ENCODE measurements around the gene RNU11. TPM values are rescaled to one million over a fixed set of nuclear protein-coding genes. Genes with fewer than 3 reads are reported as not detected.
A peak's percentile ranks its signal among the peaks of the same experiment; 100 is the strongest.
"Not testable (repeated sequence)": the region's sequence is repeated elsewhere in the genome, so short reads cannot be mapped to it uniquely, and the experiment has no call there.

The RNU11 gene
- total RNA-seq, 1 experiment from 2014 or later: not detected

GRCh38 chr1:28644494-28644893 lies 3.9 kb upstream of the RNU11 start:
- DNase-seq: no peak
- no peak overlapping the region for H3K18ac ChIP-seq (ENCODE audit: insufficient read length, low read depth, low read length)
- Mint-ChIP-seq H3K4me1 (peaks cover 18 to 32% of the 10 kb centered on the region in 2 experiments), H3K27ac (peak overlapping the region in 1 of 3 experiments; percentile 25; a peak in 1 of 7 replicates), H3K36me3 (ENCODE audit: insufficient read depth in 1 of 3, low read depth in 3 of 3) (peaks cover 0 to 4% (median 0%) of the 10 kb centered on the region in 3 experiments; a peak in 1 of 7 replicates), H3K4me3 (0 out of 5 replicates have a peak overlapping the region, but pooled peaks of 1 of the 2 experiments have one; percentile 99), H3K9me3 (no peaks in the 10 kb centered on the region; a peak in 2 of 5 replicates), H3K27me3 (ENCODE audit: low read depth) (no peaks in the 10 kb centered on the region)
- no peak overlapping the region for H2BK5ac ChIP-seq (ENCODE audit: insufficient read length, low read length)
- no peak overlapping the region for H2AK5ac ChIP-seq (ENCODE audit: insufficient read length, low read length)
- H3K79me1 ChIP-seq (ENCODE audit: insufficient read depth, low read depth, low read length, poor library complexity, severe bottlenecking): no peaks in the 10 kb centered on the region
- no peak overlapping the region for H2AFZ ChIP-seq (ENCODE audit: low read length)
- H4K91ac ChIP-seq (ENCODE audit: insufficient read length, low read depth, low read length): no peak overlapping the region
- no peaks in the 10 kb centered on the region for H3K9me3 ChIP-seq (ENCODE audit: control insufficient read depth, low read depth, low read length)
- no CpG with 5 or more reads among the region's 3 CpGs for WGBS (ENCODE audit: extremely low coverage, insufficient read length, low lambda C conversion rate)
- no peak overlapping the region for H3T11ph ChIP-seq (ENCODE audit: low read length)
- peaks cover 23% of the 10 kb centered on the region for H3K23me2 ChIP-seq (ENCODE audit: insufficient read length, low read depth, low read length, poor library complexity, severe bottlenecking)
- TF ChIP-seq CTCF (conservative IDR thresholded peaks at IDR 0.05): no peak
- H2BK120ac ChIP-seq (ENCODE audit: low read depth, low read length, poor library complexity, severe bottlenecking): no peak overlapping the region
- H3K4ac ChIP-seq (ENCODE audit: low read depth, low read length): no peak overlapping the region
- H4K5ac ChIP-seq (ENCODE audit: insufficient read length, low read depth, low read length): no peak overlapping the region
- H3K27ac ChIP-seq (ENCODE audit: insufficient read length, low read depth, low read length): no peak overlapping the region
- no peak overlapping the region for H4K8ac ChIP-seq (replicated peaks; ENCODE audit: insufficient read length, low read depth, low read length)
- no peak overlapping the region for H2BK15ac ChIP-seq (ENCODE audit: low read depth, low read length)
- no peak overlapping the region for H3K9ac ChIP-seq (ENCODE audit: extremely low read depth, insufficient read length, low read length)
- H2BK12ac ChIP-seq (ENCODE audit: insufficient read length, low read depth, low read length): no peak overlapping the region
- H3K56ac ChIP-seq (ENCODE audit: insufficient read length, low read depth, low read length): no peak overlapping the region
- no peak overlapping the region for H3K14ac ChIP-seq (ENCODE audit: insufficient read depth, low read length)
- H3K79me2 ChIP-seq (ENCODE audit: insufficient read depth, low read length): no peaks in the 10 kb centered on the region; the same call in 1 of the 2 replicates
- H3K23ac ChIP-seq (ENCODE audit: insufficient read length, low read depth, low read length): no peak overlapping the region
- H3K4me1 ChIP-seq (ENCODE audit: insufficient read depth, low read length): no peaks in the 10 kb centered on the region; the same call in 1 of the 2 replicates
- no peak overlapping the region for H2BK20ac ChIP-seq (ENCODE audit: low read depth, low read length, poor library complexity, severe bottlenecking)
- H3K4me2 ChIP-seq (ENCODE audit: insufficient read depth, insufficient read length, low read length): no peak overlapping the region
- no peaks in the 10 kb centered on the region for H3K27me3 ChIP-seq (ENCODE audit: insufficient read depth, low read length)
- H4K20me1 ChIP-seq (ENCODE audit: control insufficient read depth, insufficient read depth, insufficient read length): no peaks in the 10 kb centered on the region

- not testable (repeated sequence) for H3K18ac ChIP-seq (ENCODE audit: insufficient read length, low read depth, low read length); H3K9me3 ChIP-seq (ENCODE audit: control insufficient read depth, low read depth, low read length); H3K56ac ChIP-seq (ENCODE audit: insufficient read length, low read depth, low read length); H4K5ac ChIP-seq (ENCODE audit: insufficient read length, low read depth, low read length); H4K91ac ChIP-seq (ENCODE audit: insufficient read length, low read depth, low read length); H3K27ac Mint-ChIP-seq; H3T11ph ChIP-seq (ENCODE audit: low read length); H3K9ac ChIP-seq (ENCODE audit: extremely low read depth, insufficient read length, low read length); H3K4me3 Mint-ChIP-seq; H2BK20ac ChIP-seq (ENCODE audit: low read depth, low read length, poor library complexity, severe bottlenecking); H3K27me3 ChIP-seq (ENCODE audit: insufficient read depth, low read length); H2BK120ac ChIP-seq (ENCODE audit: low read depth, low read length, poor library complexity, severe bottlenecking); H3K36me3 Mint-ChIP-seq (ENCODE audit: insufficient read depth in 1 of 3, low read depth in 3 of 3); H3K27me3 Mint-ChIP-seq (ENCODE audit: low read depth); H4K20me1 ChIP-seq (ENCODE audit: control insufficient read depth, insufficient read depth, insufficient read length); H3K79me1 ChIP-seq (ENCODE audit: insufficient read depth, low read depth, low read length, poor library complexity, severe bottlenecking); H2BK15ac ChIP-seq (ENCODE audit: low read depth, low read length); H2BK12ac ChIP-seq (ENCODE audit: insufficient read length, low read depth, low read length); H3K9me3 Mint-ChIP-seq; H3K4me2 ChIP-seq (ENCODE audit: insufficient read depth, insufficient read length, low read length); H2AFZ ChIP-seq (ENCODE audit: low read length); H4K8ac ChIP-seq (replicated peaks; ENCODE audit: insufficient read length, low read depth, low read length); DNase-seq; H3K27ac ChIP-seq (ENCODE audit: insufficient read length, low read depth, low read length); H3K14ac ChIP-seq (ENCODE audit: insufficient read depth, low read length); H3K79me2 ChIP-seq (ENCODE audit: insufficient read depth, low read length); H3K4me1 ChIP-seq (ENCODE audit: insufficient read depth, low read length); H3K23ac ChIP-seq (ENCODE audit: insufficient read length, low read depth, low read length); H3K4ac ChIP-seq (ENCODE audit: low read depth, low read length); H2BK5ac ChIP-seq (ENCODE audit: insufficient read length, low read length); H2AK5ac ChIP-seq (ENCODE audit: insufficient read length, low read length)
- no CpG with 5 or more reads among the region's 11 CpGs for WGBS (ENCODE audit: extremely low coverage, insufficient read length, low lambda C conversion rate)
- peaks cover 18 to 32% of the 10 kb centered on the region in 2 experiments for H3K4me1 Mint-ChIP-seq
- peaks cover 23% of the 10 kb centered on the region for H3K23me2 ChIP-seq (ENCODE audit: insufficient read length, low read depth, low read length, poor library complexity, severe bottlenecking)
These were observed 3.0 kb upstream of the RNU11 start for GRCh38 chr1:28645406-28645805.

All from H9 (cell line).